Measurements from ENCODE around the gene KCNJ2.

Gene KCNJ2

GRCh38 chr17:70128727-70129238 is 40.5 kb upstream of the KCNJ2 start:
- Histone ChIP-seq H2AFZ (ENCODE audit: low read length) (no peak overlapping the region), H3K36me3 (replicated peaks in 1 of 2; ENCODE audit: control insufficient read depth in 2 of 2, insufficient read depth in 2 of 2, low read length in 2 of 2) (no peaks in the 10 kb centered on the region), H3K79me1 (ENCODE audit: low read depth, low read length) (no peaks in the 10 kb centered on the region), H2BK5ac (ENCODE audit: low read length) (no peak overlapping the region), H2BK15ac (ENCODE audit: low read length) (no peak overlapping the region), H3K27ac (replicated peaks; ENCODE audit: low read length) (no peak overlapping the region), H4K91ac (ENCODE audit: low read depth, low read length, poor library complexity) (no peak overlapping the region), H3K18ac (ENCODE audit: low read length) (no peak overlapping the region), H3K4me3 (ENCODE audit: low read length in 2 of 2) (no peak overlapping the region), H3K4ac (ENCODE audit: low read length) (no peak overlapping the region), H3K14ac (ENCODE audit: low read length) (no peak overlapping the region), H2BK12ac (ENCODE audit: low read length) (no peak overlapping the region), H4K8ac (ENCODE audit: low read depth, low read length) (no peak overlapping the region), H3K9ac (ENCODE audit: low read depth, low read length, poor library complexity) (no peak overlapping the region), H2BK120ac (ENCODE audit: low read depth, low read length) (no peak overlapping the region), H3K23ac (ENCODE audit: low read depth, low read length, poor library complexity) (no peak overlapping the region), H2AK5ac (ENCODE audit: low read depth, low read length) (no peak overlapping the region), H3K4me2 (ENCODE audit: insufficient read depth, low read length, poor library complexity, severe bottlenecking) (no peak overlapping the region), H3K9me3 (replicated peaks in 1 of 2; ENCODE audit: control insufficient read depth in 2 of 2, insufficient read depth in 1 of 2, low read depth in 1 of 2, low read length in 2 of 2) (peaks cover 0 to 10% of the 10 kb centered on the region in 2 donors), H3K27me3 (ENCODE audit: control insufficient read depth in 3 of 3, insufficient read depth in 3 of 3, low read depth in 1 of 3, low read length in 3 of 3) (no peaks in the 10 kb centered on the region), H3K4me1 (ENCODE audit: control insufficient read depth in 2 of 2, insufficient read depth in 1 of 2, low read depth in 1 of 2, low read length in 2 of 2) (peaks cover 0 to 2% of the 10 kb centered on the region in 2 donors)
- DNase-seq (ENCODE audit: low spot score), result no peak
- WGBS, 2 donors (ENCODE audit: extremely low coverage in 2 of 2, insufficient read length in 2 of 2, insufficient replicate concordance in 1 of 2), result no CpG with 5 or more reads among the region's 23 CpGs

- H2AFZ ChIP-seq (ENCODE audit: low read length), result peak overlapping the region; percentile 12
- peaks cover 0 to 2% of the 10 kb centered on the region in 2 donors for H3K4me1 ChIP-seq (ENCODE audit: control insufficient read depth in 2 of 2, insufficient read depth in 1 of 2, low read depth in 1 of 2, low read length in 2 of 2)
- H2BK120ac ChIP-seq (ENCODE audit: low read depth, low read length), result no peak overlapping the region
- H3K9me3 ChIP-seq (replicated peaks in 1 of 2; ENCODE audit: control insufficient read depth in 2 of 2, insufficient read depth in 1 of 2, low read depth in 1 of 2, low read length in 2 of 2), result peaks cover 0 to 10% of the 10 kb centered on the region in 2 donors
- DNase-seq (ENCODE audit: low spot score), result no peak
- no peak overlapping the region for H4K91ac ChIP-seq (ENCODE audit: low read depth, low read length, poor library complexity)
- H2BK5ac ChIP-seq (ENCODE audit: low read length), result no peak overlapping the region
- H3K4me2 ChIP-seq (ENCODE audit: insufficient read depth, low read length, poor library complexity, severe bottlenecking), result no peak overlapping the region
- H3K79me1 ChIP-seq (ENCODE audit: low read depth, low read length), result no peaks in the 10 kb centered on the region
- H3K36me3 ChIP-seq (replicated peaks in 1 of 2; ENCODE audit: control insufficient read depth in 2 of 2, insufficient read depth in 2 of 2, low read length in 2 of 2), result no peaks in the 10 kb centered on the region
- no peak overlapping the region for H2BK12ac ChIP-seq (ENCODE audit: low read length)
- no peak overlapping the region for H3K4ac ChIP-seq (ENCODE audit: low read length)
- no peak overlapping the region for H3K27ac ChIP-seq (replicated peaks; ENCODE audit: low read length)
- H4K8ac ChIP-seq (ENCODE audit: low read depth, low read length), result no peak overlapping the region
- no peak overlapping the region for H3K14ac ChIP-seq (ENCODE audit: low read length)
- no peak overlapping the region for H3K18ac ChIP-seq (ENCODE audit: low read length)
- no peak overlapping the region for H3K23ac ChIP-seq (ENCODE audit: low read depth, low read length, poor library complexity)
- H2AK5ac ChIP-seq (ENCODE audit: low read depth, low read length), result no peak overlapping the region
- H3K9ac ChIP-seq (ENCODE audit: low read depth, low read length, poor library complexity), result no peak overlapping the region
- H2BK15ac ChIP-seq (ENCODE audit: low read length), result no peak overlapping the region
- no peak overlapping the region for H3K4me3 ChIP-seq (ENCODE audit: low read length in 2 of 2)
- no CpG with 5 or more reads among the region's 3 CpGs for WGBS, 2 donors (ENCODE audit: extremely low coverage in 2 of 2, insufficient read length in 2 of 2, insufficient replicate concordance in 1 of 2)
- H3K27me3 ChIP-seq (ENCODE audit: control insufficient read depth in 3 of 3, insufficient read depth in 3 of 3, low read depth in 1 of 3, low read length in 3 of 3), result no peaks in the 10 kb centered on the region
These were observed 39.0 kb upstream of the KCNJ2 start for GRCh38 chr17:70130289-70130688.

GRCh38 chr17:70132505-70132904 is 36.8 kb upstream of the KCNJ2 start:
- no peak overlapping the region for H3K4me2 ChIP-seq (ENCODE audit: insufficient read depth, low read length, poor library complexity, severe bottlenecking)
- H2BK15ac ChIP-seq (ENCODE audit: low read length), result no peak overlapping the region
- H3K27me3 ChIP-seq (ENCODE audit: control insufficient read depth in 3 of 3, insufficient read depth in 3 of 3, low read depth in 1 of 3, low read length in 3 of 3), result no peaks in the 10 kb centered on the region
- H2AFZ ChIP-seq (ENCODE audit: low read length), result no peak overlapping the region
- no peaks in the 10 kb centered on the region for H3K79me1 ChIP-seq (ENCODE audit: low read depth, low read length)
- peaks cover 0 to 10% of the 10 kb centered on the region in 2 donors for H3K9me3 ChIP-seq (replicated peaks in 1 of 2; ENCODE audit: control insufficient read depth in 2 of 2, insufficient read depth in 1 of 2, low read depth in 1 of 2, low read length in 2 of 2)
- no peak overlapping the region for H2BK5ac ChIP-seq (ENCODE audit: low read length)
- no peak overlapping the region for H2BK12ac ChIP-seq (ENCODE audit: low read length)
- no peak overlapping the region for H2AK5ac ChIP-seq (ENCODE audit: low read depth, low read length)
- no peak overlapping the region for H3K18ac ChIP-seq (ENCODE audit: low read length)
- H3K14ac ChIP-seq (ENCODE audit: low read length), result no peak overlapping the region
- no peak overlapping the region for H3K27ac ChIP-seq (replicated peaks; ENCODE audit: low read length)
- no peak for DNase-seq (ENCODE audit: low spot score)
- WGBS, 2 donors (ENCODE audit: extremely low coverage in 2 of 2, insufficient read length in 2 of 2, insufficient replicate concordance in 1 of 2), result no CpG with 5 or more reads among the region's 11 CpGs
- H3K9ac ChIP-seq (ENCODE audit: low read depth, low read length, poor library complexity), result no peak overlapping the region
- H2BK120ac ChIP-seq (ENCODE audit: low read depth, low read length), result no peak overlapping the region
- no peak overlapping the region for H3K4ac ChIP-seq (ENCODE audit: low read length)
- H4K8ac ChIP-seq (ENCODE audit: low read depth, low read length), result no peak overlapping the region
- H4K91ac ChIP-seq (ENCODE audit: low read depth, low read length, poor library complexity), result no peak overlapping the region
- H3K23ac ChIP-seq (ENCODE audit: low read depth, low read length, poor library complexity), result no peak overlapping the region
- H3K4me3 ChIP-seq (ENCODE audit: low read length in 2 of 2), result no peak overlapping the region
- peaks cover 0 to 3% of the 10 kb centered on the region in 2 donors for H3K4me1 ChIP-seq (ENCODE audit: control insufficient read depth in 2 of 2, insufficient read depth in 1 of 2, low read depth in 1 of 2, low read length in 2 of 2)
- no peaks in the 10 kb centered on the region for H3K36me3 ChIP-seq (replicated peaks in 1 of 2; ENCODE audit: control insufficient read depth in 2 of 2, insufficient read depth in 2 of 2, low read length in 2 of 2)

- Histone ChIP-seq H3K4ac (ENCODE audit: low read length) (no peak overlapping the region), H3K9me3 (replicated peaks in 1 of 2; ENCODE audit: control insufficient read depth in 2 of 2, insufficient read depth in 1 of 2, low read depth in 1 of 2, low read length in 2 of 2) (peaks cover 0 to 6% of the 10 kb centered on the region in 2 donors), H2AFZ (ENCODE audit: low read length) (no peak overlapping the region), H2AK5ac (ENCODE audit: low read depth, low read length) (no peak overlapping the region), H2BK12ac (ENCODE audit: low read length) (no peak overlapping the region), H4K8ac (ENCODE audit: low read depth, low read length) (no peak overlapping the region), H3K27ac (replicated peaks; ENCODE audit: low read length) (no peak overlapping the region), H3K4me2 (ENCODE audit: insufficient read depth, low read length, poor library complexity, severe bottlenecking) (no peak overlapping the region), H3K14ac (ENCODE audit: low read length) (no peak overlapping the region), H4K91ac (ENCODE audit: low read depth, low read length, poor library complexity) (no peak overlapping the region), H3K9ac (ENCODE audit: low read depth, low read length, poor library complexity) (no peak overlapping the region), H2BK5ac (ENCODE audit: low read length) (no peak overlapping the region), H3K79me1 (ENCODE audit: low read depth, low read length) (no peaks in the 10 kb centered on the region), H2BK120ac (ENCODE audit: low read depth, low read length) (no peak overlapping the region), H3K36me3 (replicated peaks in 1 of 2; ENCODE audit: control insufficient read depth in 2 of 2, insufficient read depth in 2 of 2, low read length in 2 of 2) (no peaks in the 10 kb centered on the region), H3K4me1 (ENCODE audit: control insufficient read depth in 2 of 2, insufficient read depth in 1 of 2, low read depth in 1 of 2, low read length in 2 of 2) (peaks cover 0 to 9% of the 10 kb centered on the region in 2 donors), H2BK15ac (ENCODE audit: low read length) (no peak overlapping the region), H3K4me3 (ENCODE audit: low read length in 2 of 2) (no peak overlapping the region), H3K23ac (ENCODE audit: low read depth, low read length, poor library complexity) (no peak overlapping the region), H3K27me3 (ENCODE audit: control insufficient read depth in 3 of 3, insufficient read depth in 3 of 3, low read depth in 1 of 3, low read length in 3 of 3) (no peaks in the 10 kb centered on the region), H3K18ac (ENCODE audit: low read length) (no peak overlapping the region)
- no CpG with 5 or more reads among the region's 8 CpGs for WGBS, 2 donors (ENCODE audit: extremely low coverage in 2 of 2, insufficient read length in 2 of 2, insufficient replicate concordance in 1 of 2)
- no peak for DNase-seq (ENCODE audit: low spot score)
These were observed 35.3 kb upstream of the KCNJ2 start for GRCh38 chr17:70134042-70134441.

Measured in neuronal stem cell (in vitro differentiated cells).